H1 (cell line): ENCODE measurements around the gene DSTYK. TPM values are rescaled to one million over a fixed set of nuclear protein-coding genes. Genes with fewer than 3 reads are reported as not detected.

Source experiments
- HDAC6 ChIP-seq: IDR thresholded peaks from one replicate; pipeline ENCODE4 v1.7.1; 2012; ENCODE audit warnings: low read depth, mild to moderate bottlenecking, inconsistent platforms, low read length, moderate library complexity
- polyA plus RNA-seq, 7 experiments: library from polyadenylated mRNA; depleted of rRNA in 3 of 7; stranded (reverse) in 5 of 7; unstranded in 2 of 7; fragments of >200 nt in 5 of 7; fragments of 200-250 nt in 2 of 7; gene quantifications; 1 replicate in 5 of 7; 2 replicates in 1 of 7; 4 replicates in 1 of 7; pipeline versions ENCODE4 v1.2.1 to v1.2.3, GENCODE V29; 2011 to 2013; ENCODE audit warnings: missing spikeins in 2 of 7, mixed read lengths in 2 of 7
- total RNA-seq: library from RNA; stranded (reverse); fragmentation: NEBNext Ultra II Directional; extraction: Animal tissue kit (Norgen Biotek cat#: 25700); gene quantifications from 2 replicates; pipeline ENCODE4 v1.2.1, GENCODE V29; 2021

Gene DSTYK
- total and polyA plus RNA-seq, 2 of the 8 experiments (the other 6 are each of a cell fraction or from before 2014, with no cell fraction given), result 2.7 to 8.5 TPM

DNA sequence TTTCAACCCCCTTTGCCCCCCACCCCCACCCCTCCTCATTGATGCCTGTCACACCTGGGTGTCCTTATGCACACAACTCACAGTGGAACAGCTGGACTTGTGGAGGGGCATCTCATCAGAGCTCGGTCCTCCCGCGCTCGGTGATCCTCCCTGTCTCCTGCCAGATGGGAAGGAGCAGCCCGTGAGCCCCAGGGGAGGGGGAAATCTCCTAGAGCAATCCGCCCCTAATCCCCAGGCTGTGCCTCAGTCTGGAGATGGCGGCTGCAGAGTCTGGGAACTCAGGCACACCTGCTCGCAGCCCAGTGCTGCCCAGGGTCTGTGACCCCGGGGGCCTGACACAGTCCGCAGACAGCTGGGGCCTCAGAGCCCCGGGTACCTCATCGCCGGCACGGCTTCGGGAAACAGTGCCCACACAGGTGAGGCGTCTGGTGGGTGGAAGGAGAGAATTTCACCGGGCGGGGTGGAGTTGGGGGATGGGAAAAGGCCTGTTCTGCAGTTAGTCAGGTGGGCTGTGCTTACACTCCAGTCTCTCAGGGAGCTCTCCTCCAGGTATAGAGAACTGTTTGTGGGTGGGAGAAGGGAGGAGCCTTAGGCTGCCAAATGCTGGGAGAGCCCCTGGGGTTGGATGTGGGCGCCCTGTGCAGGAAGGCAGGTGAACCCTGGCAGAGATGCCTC lies 45.6 kb upstream of the DSTYK start (continued):
- TF ChIP-seq HDAC6, result no peak
